SU-DHL-6 (cell line): ENCODE data around the gene AARS2.

ENCODE experiments used
- EZH2phosphoT487 ChIP-seq: fragments of 200-600 bp; sonication (generic), shearing (Covaris generic); conservative IDR thresholded peaks from 2 replicates; pipeline ENCODE4 v1.6.1; 2018; ENCODE audit warnings: mild to moderate bottlenecking, antibody characterized with exemption, low read length, moderate library complexity, mixed read lengths
- TF ChIP-seq, protein P1 (sequence below): fragments of 200-600 bp; sonication (generic); IDR thresholded peaks from one replicate; pipeline ENCODE4 v1.5.1; 2017; ENCODE audit warnings: antibody characterized with exemption, mild to moderate bottlenecking, low read length, moderate library complexity; ENCODE audit not compliant: insufficient read depth, poor library complexity, severe bottlenecking

DNA sequence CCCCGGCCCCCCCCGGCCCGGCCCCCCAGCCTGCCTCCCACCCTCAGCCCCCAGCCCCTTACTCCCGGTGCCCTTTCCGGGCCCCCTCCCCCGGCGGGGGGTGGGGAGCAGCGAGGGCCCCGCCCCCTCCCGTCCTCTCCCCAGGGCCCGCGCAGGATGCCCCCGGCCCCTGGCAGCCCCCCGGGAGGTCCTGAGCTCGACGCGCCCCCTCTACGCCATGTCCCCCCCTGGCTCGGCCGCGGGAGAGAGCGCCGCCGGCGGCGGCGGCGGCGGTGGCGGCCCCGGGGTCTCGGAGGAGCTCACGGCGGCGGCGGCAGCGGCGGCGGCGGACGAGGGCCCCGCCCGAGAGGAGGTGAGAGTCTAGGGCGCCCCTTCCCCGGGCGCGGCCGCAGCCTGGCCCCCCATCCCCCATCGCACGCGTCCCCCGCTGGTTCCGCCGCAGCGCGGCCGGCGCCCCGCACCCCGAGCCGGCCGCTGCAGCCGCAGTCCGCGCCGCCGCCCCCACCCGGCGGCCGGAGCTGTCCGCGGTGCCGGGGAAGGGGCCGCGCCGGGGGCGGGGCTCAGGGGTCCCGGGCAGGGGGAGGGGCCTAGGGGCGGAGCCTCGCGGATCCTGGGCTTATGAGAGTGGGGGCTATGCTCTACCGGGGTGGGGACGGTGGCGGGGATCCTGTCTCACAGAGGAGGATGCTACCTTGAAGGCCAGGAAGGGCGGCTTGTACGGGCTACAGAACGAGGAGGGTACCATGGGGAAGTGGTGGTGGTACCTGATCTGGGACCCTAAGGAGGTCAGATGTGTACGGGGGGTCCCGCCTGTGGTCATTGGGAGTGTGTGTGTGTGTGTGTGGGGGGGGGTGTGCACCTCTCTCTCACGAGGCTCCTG, 42.4 kb downstream of the AARS2 start:
- TF ChIP-seq, protein P1, sequence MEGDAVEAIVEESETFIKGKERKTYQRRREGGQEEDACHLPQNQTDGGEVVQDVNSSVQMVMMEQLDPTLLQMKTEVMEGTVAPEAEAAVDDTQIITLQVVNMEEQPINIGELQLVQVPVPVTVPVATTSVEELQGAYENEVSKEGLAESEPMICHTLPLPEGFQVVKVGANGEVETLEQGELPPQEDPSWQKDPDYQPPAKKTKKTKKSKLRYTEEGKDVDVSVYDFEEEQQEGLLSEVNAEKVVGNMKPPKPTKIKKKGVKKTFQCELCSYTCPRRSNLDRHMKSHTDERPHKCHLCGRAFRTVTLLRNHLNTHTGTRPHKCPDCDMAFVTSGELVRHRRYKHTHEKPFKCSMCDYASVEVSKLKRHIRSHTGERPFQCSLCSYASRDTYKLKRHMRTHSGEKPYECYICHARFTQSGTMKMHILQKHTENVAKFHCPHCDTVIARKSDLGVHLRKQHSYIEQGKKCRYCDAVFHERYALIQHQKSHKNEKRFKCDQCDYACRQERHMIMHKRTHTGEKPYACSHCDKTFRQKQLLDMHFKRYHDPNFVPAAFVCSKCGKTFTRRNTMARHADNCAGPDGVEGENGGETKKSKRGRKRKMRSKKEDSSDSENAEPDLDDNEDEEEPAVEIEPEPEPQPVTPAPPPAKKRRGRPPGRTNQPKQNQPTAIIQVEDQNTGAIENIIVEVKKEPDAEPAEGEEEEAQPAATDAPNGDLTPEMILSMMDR, result no peak
- TF ChIP-seq EZH2phosphoT487, result no peak
